ENCODE results near the gene SACM1L.

The SACM1L gene

GRCh38 chr3:45794660-45795059 is 105.5 kb downstream of the SACM1L start:
- TF ChIP-seq POLR2AphosphoS5 (IDR thresholded peaks at IDR 0.05; ENCODE audit: low read depth, low read length) (no peak), TAF1 (IDR thresholded peaks at IDR 0.05; ENCODE audit: borderline replicate concordance, insufficient read depth, low read length) (no peak), REST (IDR thresholded peaks at IDR 0.05; ENCODE audit: insufficient read depth in 1 of 2, low read depth in 2 of 2, low read length in 2 of 2) (no peak), SIN3A (IDR thresholded peaks at IDR 0.05; ENCODE audit: borderline replicate concordance, insufficient read depth, low read length) (no peak)

Data from PFSK-1 (cell line).